NCI-H2029 treated with DMSO at 0.1 percent for 48 hours (cell line): ENCODE measurements around the gene GFRA1.

Experiments used
- DNase-seq: peaks from one replicate; lab custom pipeline; 2025; lab: John Stamatoyannopoulos, UW

GFRA1 gene

GRCh38 chr10:116159197-116159596, 113.8 kb downstream of the GFRA1 start:
- DNase-seq = no peak

GRCh38 chr10:116158036-116158435, 115.0 kb downstream of the GFRA1 start:
- no peak for DNase-seq

- no peak for DNase-seq
Observed at GRCh38 chr10:116157485-116157884, 115.5 kb downstream of the GFRA1 start.

GRCh38 chr10:116156819-116157218, 116.2 kb downstream of the GFRA1 start:
- DNase-seq = no peak

- no peak for DNase-seq
Observed at GRCh38 chr10:116155191-116155590, 117.8 kb downstream of the GFRA1 start.

- no peak for DNase-seq
Observed at GRCh38 chr10:116154651-116155050, 118.4 kb downstream of the GFRA1 start.

- no peak for DNase-seq
Observed at GRCh38 chr10:116151076-116151475, 121.9 kb downstream of the GFRA1 start.

- DNase-seq = no peak
Observed at GRCh38 chr10:116150606-116151005, 122.4 kb downstream of the GFRA1 start.

- no peak for DNase-seq
Observed at GRCh38 chr10:116147147-116147905, 125.7 kb downstream of the GFRA1 start.

- DNase-seq = no peak
Observed at GRCh38 chr10:116146372-116147140, 126.5 kb downstream of the GFRA1 start.

GRCh38 chr10:116143673-116144222, 129.3 kb downstream of the GFRA1 start:
- DNase-seq = no peak

- no peak for DNase-seq
Observed at GRCh38 chr10:116141855-116142254, 131.2 kb downstream of the GFRA1 start.

- no peak for DNase-seq
Observed at GRCh38 chr10:116141246-116141645, 131.8 kb downstream of the GFRA1 start.

GRCh38 chr10:116139886-116140285, 133.1 kb downstream of the GFRA1 start:
- DNase-seq = no peak

GRCh38 chr10:116138897-116139296, 134.1 kb downstream of the GFRA1 start:
- DNase-seq = no peak

- DNase-seq = no peak
Observed at GRCh38 chr10:116136261-116136660, 136.7 kb downstream of the GFRA1 start.

- DNase-seq = no peak
Observed at GRCh38 chr10:116134322-116134721, 138.7 kb downstream of the GFRA1 start.

- DNase-seq = no peak
Observed at GRCh38 chr10:116133634-116134033, 139.4 kb downstream of the GFRA1 start.

GRCh38 chr10:116132780-116133399, 140.1 kb downstream of the GFRA1 start:
- DNase-seq = no peak

GRCh38 chr10:116130006-116130405, 143.0 kb downstream of the GFRA1 start:
- no peak for DNase-seq

- no peak for DNase-seq
Observed at GRCh38 chr10:116126954-116127695, 145.9 kb downstream of the GFRA1 start.

GRCh38 chr10:116126239-116126638, 146.8 kb downstream of the GFRA1 start:
- DNase-seq = no peak
